ENCODE data around the gene STUM. TPM values are rescaled to one million over a fixed set of nuclear protein-coding genes. Genes with fewer than 3 reads are reported as not detected.

STUM gene
- total RNA-seq, 1 experiment from 2014 or later, result 0.11 TPM

DNA sequence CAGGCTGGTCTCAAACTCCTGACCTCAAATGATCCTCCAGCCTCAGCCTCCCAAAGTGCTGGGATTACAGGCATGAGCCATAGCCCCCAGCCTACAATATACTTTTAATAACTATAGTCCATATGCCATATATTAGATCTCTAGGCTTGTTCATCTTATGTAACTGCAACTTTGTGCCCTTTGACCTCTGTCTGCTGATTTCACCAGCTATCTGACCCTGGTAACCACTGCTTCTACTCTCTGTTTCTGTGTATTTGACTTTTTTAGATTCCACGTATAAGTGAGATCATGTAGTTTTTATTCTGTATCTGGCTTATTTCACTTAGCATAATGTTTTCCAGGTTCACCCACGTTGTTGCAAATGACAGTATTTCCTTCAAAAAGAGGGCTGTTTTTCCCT, 25.5 kb downstream of the STUM start:
- Histone ChIP-seq H3K18ac (ENCODE audit: insufficient read length, low read depth, low read length) (no peak overlapping the region), H2AK5ac (ENCODE audit: insufficient read length, low read length) (no peak overlapping the region), H3K23ac (ENCODE audit: insufficient read length, low read depth, low read length) (no peak overlapping the region), H2AFZ (ENCODE audit: low read length) (no peak overlapping the region), H3K56ac (ENCODE audit: insufficient read length, low read depth, low read length) (no peak overlapping the region), H3K23me2 (ENCODE audit: insufficient read length, low read depth, low read length, poor library complexity, severe bottlenecking) (no peaks in the 10 kb centered on the region), H3K79me2 (ENCODE audit: insufficient read depth, low read length) (no peaks in the 10 kb centered on the region), H3K27ac (ENCODE audit: insufficient read length, low read depth, low read length) (no peak overlapping the region), H2BK12ac (ENCODE audit: insufficient read length, low read depth, low read length) (no peak overlapping the region), H3K4me1 (ENCODE audit: insufficient read depth, low read length) (no peaks in the 10 kb centered on the region), H3K27me3 (ENCODE audit: insufficient read depth, low read length) (no peaks in the 10 kb centered on the region), H3K14ac (ENCODE audit: insufficient read depth, low read length) (no peak overlapping the region), H4K91ac (ENCODE audit: insufficient read length, low read depth, low read length) (no peak overlapping the region), H4K20me1 (ENCODE audit: control insufficient read depth, insufficient read depth, insufficient read length) (no peaks in the 10 kb centered on the region), H3K4me2 (ENCODE audit: insufficient read depth, insufficient read length, low read length) (no peak overlapping the region), H4K8ac (replicated peaks; ENCODE audit: insufficient read length, low read depth, low read length) (no peak overlapping the region), H3K79me1 (ENCODE audit: insufficient read depth, low read depth, low read length, poor library complexity, severe bottlenecking) (no peaks in the 10 kb centered on the region), H3K9me3 (ENCODE audit: control insufficient read depth, low read depth, low read length) (no peaks in the 10 kb centered on the region), H3T11ph (ENCODE audit: low read length) (no peak overlapping the region), H2BK20ac (ENCODE audit: low read depth, low read length, poor library complexity, severe bottlenecking) (no peak overlapping the region), H2BK15ac (ENCODE audit: low read depth, low read length) (no peak overlapping the region), H2BK5ac (ENCODE audit: insufficient read length, low read length) (no peak overlapping the region), H2BK120ac (ENCODE audit: low read depth, low read length, poor library complexity, severe bottlenecking) (no peak overlapping the region), H4K5ac (ENCODE audit: insufficient read length, low read depth, low read length) (no peak overlapping the region), H3K9ac (ENCODE audit: extremely low read depth, insufficient read length, low read length) (no peak overlapping the region), H3K4ac (ENCODE audit: low read depth, low read length) (no peak overlapping the region)
- no peaks in the 10 kb centered on the region for H3K27me3 Mint-ChIP-seq (ENCODE audit: low read depth)
- no peak overlapping the region for H3K27ac Mint-ChIP-seq
- no peaks in the 10 kb centered on the region; a peak in 1 of 7 replicates for H3K36me3 Mint-ChIP-seq (ENCODE audit: insufficient read depth in 1 of 3, low read depth in 3 of 3)
- no peaks in the 10 kb centered on the region for H3K9me3 Mint-ChIP-seq
- DNase-seq, result no peak
- peaks cover 16 to 23% of the 10 kb centered on the region in 2 experiments for H3K4me1 Mint-ChIP-seq
- TF ChIP-seq, protein P1, sequence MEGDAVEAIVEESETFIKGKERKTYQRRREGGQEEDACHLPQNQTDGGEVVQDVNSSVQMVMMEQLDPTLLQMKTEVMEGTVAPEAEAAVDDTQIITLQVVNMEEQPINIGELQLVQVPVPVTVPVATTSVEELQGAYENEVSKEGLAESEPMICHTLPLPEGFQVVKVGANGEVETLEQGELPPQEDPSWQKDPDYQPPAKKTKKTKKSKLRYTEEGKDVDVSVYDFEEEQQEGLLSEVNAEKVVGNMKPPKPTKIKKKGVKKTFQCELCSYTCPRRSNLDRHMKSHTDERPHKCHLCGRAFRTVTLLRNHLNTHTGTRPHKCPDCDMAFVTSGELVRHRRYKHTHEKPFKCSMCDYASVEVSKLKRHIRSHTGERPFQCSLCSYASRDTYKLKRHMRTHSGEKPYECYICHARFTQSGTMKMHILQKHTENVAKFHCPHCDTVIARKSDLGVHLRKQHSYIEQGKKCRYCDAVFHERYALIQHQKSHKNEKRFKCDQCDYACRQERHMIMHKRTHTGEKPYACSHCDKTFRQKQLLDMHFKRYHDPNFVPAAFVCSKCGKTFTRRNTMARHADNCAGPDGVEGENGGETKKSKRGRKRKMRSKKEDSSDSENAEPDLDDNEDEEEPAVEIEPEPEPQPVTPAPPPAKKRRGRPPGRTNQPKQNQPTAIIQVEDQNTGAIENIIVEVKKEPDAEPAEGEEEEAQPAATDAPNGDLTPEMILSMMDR (conservative IDR thresholded peaks at IDR 0.05), result no peak
- no CpG with 5 or more reads among the region's 2 CpGs for WGBS (ENCODE audit: extremely low coverage, insufficient read length, low lambda C conversion rate)
- H3K4me3 Mint-ChIP-seq, result no peak overlapping the region

All from H9 (cell line).